ENCODE measurements around the gene GRAMD4. TPM values are rescaled to one million over a fixed set of nuclear protein-coding genes. Genes with fewer than 3 reads are reported as not detected.

The GRAMD4 gene
- total RNA-seq (10 to 100 TPM; 18.0 to 67.7 TPM), polyA plus RNA-seq (10 to 100 TPM; 16.3 to 24.4 TPM)
- long read RNA-seq, donor 1: 0 reads
- long read RNA-seq, donor 2: 0 reads
- long read RNA-seq, donor 3: 0 reads
- long read RNA-seq, donor 4: 0 reads
- long read RNA-seq, donor 5: 0 reads

- no peak within 1 kb of the TSS for H3K9ac ChIP-seq (ENCODE audit: insufficient read depth in 1 of 2, low read length in 2 of 2)
- DNase-seq (peak in 1 of 3 donors; percentile 56), ATAC-seq (ENCODE audit: insufficient read depth, low FRiP score) (no peak)
- TF ChIP-seq CTCF (IDR thresholded peaks at IDR 0.05; ENCODE audit: control extremely low read depth, extremely low read depth): no peak
- peaks cover 0 to 1% (median 0%) of the 10 kb centered on the region in 4 donors for H3K36me3 ChIP-seq (ENCODE audit: control insufficient read depth in 4 of 4, insufficient read depth in 4 of 4, low read length in 4 of 4)
- no peak within 1 kb of the TSS for H3K4me3 ChIP-seq
- WGBS, 2 donors: 39 to 66% methylated on average over 20 of the region's 20 CpGs
- H3K4me1 ChIP-seq (ENCODE audit: control insufficient read depth in 5 of 5, insufficient read depth in 5 of 5, low read length in 5 of 5): peaks cover 0 to 20% (median 9%) of the 10 kb centered on the region in 5 donors
- H3K27ac ChIP-seq (ENCODE audit: low read depth in 1 of 2, low read length in 1 of 2): peak within 1 kb of the TSS; percentile 48 to 78
- no peaks in the 10 kb centered on the region for H3K9me3 ChIP-seq (ENCODE audit: control insufficient read depth in 4 of 4, insufficient read depth in 3 of 4, low read length in 3 of 4)
- H3K27me3 ChIP-seq (ENCODE audit: control insufficient read depth in 3 of 3, insufficient read depth in 3 of 3, low read length in 2 of 3): no peaks in the 10 kb centered on the region
Observed at GRCh38 chr22:46619830-46620501, at the start of gene GRAMD4. GRAMD4 (plus strand) TSS chr22:46620386; CDS start chr22:46626800, 6,414 bp downstream.

GRCh38 chr22:46571642-46572250 is 48.4 kb upstream of the GRAMD4 start:
- no peak for DNase-seq
- WGBS, 2 donors: 84 to 93% methylated on average over 7 of the region's 7 CpGs
- no peak for ATAC-seq (ENCODE audit: insufficient read depth, low FRiP score)
- TF ChIP-seq CTCF (IDR thresholded peaks at IDR 0.05; ENCODE audit: control extremely low read depth, extremely low read depth): no peak
- H3K4me3 ChIP-seq: no peak overlapping the region
- peaks cover 0 to 22% (median 5%) of the 10 kb centered on the region in 5 donors for H3K4me1 ChIP-seq (ENCODE audit: control insufficient read depth in 5 of 5, insufficient read depth in 5 of 5, low read length in 5 of 5)
- H3K36me3 ChIP-seq (ENCODE audit: control insufficient read depth in 4 of 4, insufficient read depth in 4 of 4, low read length in 4 of 4): no peaks in the 10 kb centered on the region
- no peaks in the 10 kb centered on the region for H3K27me3 ChIP-seq (ENCODE audit: control insufficient read depth in 3 of 3, insufficient read depth in 3 of 3, low read length in 2 of 3)
- H3K27ac ChIP-seq (ENCODE audit: low read depth in 1 of 2, low read length in 1 of 2): no peak overlapping the region
- H3K9me3 ChIP-seq (ENCODE audit: control insufficient read depth in 4 of 4, insufficient read depth in 3 of 4, low read length in 3 of 4): peaks cover 0 to 7% (median under 1%) of the 10 kb centered on the region in 4 donors
- no peak overlapping the region for H3K9ac ChIP-seq (ENCODE audit: insufficient read depth in 1 of 2, low read length in 2 of 2)

- Histone ChIP-seq H3K36me3 (ENCODE audit: control insufficient read depth in 4 of 4, insufficient read depth in 4 of 4, low read length in 4 of 4) (no peaks in the 10 kb centered on the region), H3K4me1 (ENCODE audit: control insufficient read depth in 5 of 5, insufficient read depth in 5 of 5, low read length in 5 of 5) (peaks cover 0 to 22% (median 12%) of the 10 kb centered on the region in 5 donors), H3K4me3 (no peak overlapping the region), H3K9me3 (ENCODE audit: control insufficient read depth in 4 of 4, insufficient read depth in 3 of 4, low read length in 3 of 4) (peaks cover 0 to 7% (median under 1%) of the 10 kb centered on the region in 4 donors), H3K27ac (ENCODE audit: low read depth in 1 of 2, low read length in 1 of 2) (no peak overlapping the region), H3K9ac (ENCODE audit: insufficient read depth in 1 of 2, low read length in 2 of 2) (no peak overlapping the region), H3K27me3 (ENCODE audit: control insufficient read depth in 3 of 3, insufficient read depth in 3 of 3, low read length in 2 of 3) (no peaks in the 10 kb centered on the region)
- no peak for TF ChIP-seq CTCF (IDR thresholded peaks at IDR 0.05; ENCODE audit: control extremely low read depth, extremely low read depth)
- DNase-seq: no peak
- ATAC-seq (ENCODE audit: insufficient read depth, low FRiP score): no peak
- 87 to 90% methylated on average over 19 of the region's 19 CpGs for WGBS, 2 donors
Observed at GRCh38 chr22:46572911-46573780, 47.0 kb upstream of the GRAMD4 start.

All from lung (tissue), 16 donors.